Measurements from ENCODE around the gene UNCX.

GRCh38 chr7:1236132-1236661 is 3.5 kb downstream of the UNCX start:
- TF ChIP-seq EZH2 (IDR thresholded peaks at IDR 0.05; ENCODE audit: insufficient read depth, poor library complexity, severe bottlenecking) (no peak), EZH2phosphoT487 (IDR thresholded peaks at IDR 0.05; ENCODE audit: insufficient read depth, low read depth) (no peak)

All from GM23248 (cell line).